Neural progenitor cell (in vitro differentiated cells): Measurements from ENCODE around the gene BARX1.

Experiments
- EZH2 ChIP-seq: fragments of 200-600 bp; sonication (generic); IDR thresholded peaks from 2 replicates; pipeline ENCODE4 v1.6.1; 2017; ENCODE audit warnings: antibody characterized with exemption, mild to moderate bottlenecking, moderate library complexity
- EZH2phosphoT487 ChIP-seq: fragments of 200-600 bp; sonication (generic); IDR thresholded peaks from 2 replicates; pipeline ENCODE4 v1.6.1; 2017; ENCODE audit warnings: antibody characterized with exemption
- TF ChIP-seq, protein P1 (sequence below): fragments of 200-600 bp; sonication (generic); IDR thresholded peaks from 2 replicates; pipeline ENCODE4 v1.5.1; 2017; ENCODE audit warnings: antibody characterized with exemption, mild to moderate bottlenecking

DNA sequence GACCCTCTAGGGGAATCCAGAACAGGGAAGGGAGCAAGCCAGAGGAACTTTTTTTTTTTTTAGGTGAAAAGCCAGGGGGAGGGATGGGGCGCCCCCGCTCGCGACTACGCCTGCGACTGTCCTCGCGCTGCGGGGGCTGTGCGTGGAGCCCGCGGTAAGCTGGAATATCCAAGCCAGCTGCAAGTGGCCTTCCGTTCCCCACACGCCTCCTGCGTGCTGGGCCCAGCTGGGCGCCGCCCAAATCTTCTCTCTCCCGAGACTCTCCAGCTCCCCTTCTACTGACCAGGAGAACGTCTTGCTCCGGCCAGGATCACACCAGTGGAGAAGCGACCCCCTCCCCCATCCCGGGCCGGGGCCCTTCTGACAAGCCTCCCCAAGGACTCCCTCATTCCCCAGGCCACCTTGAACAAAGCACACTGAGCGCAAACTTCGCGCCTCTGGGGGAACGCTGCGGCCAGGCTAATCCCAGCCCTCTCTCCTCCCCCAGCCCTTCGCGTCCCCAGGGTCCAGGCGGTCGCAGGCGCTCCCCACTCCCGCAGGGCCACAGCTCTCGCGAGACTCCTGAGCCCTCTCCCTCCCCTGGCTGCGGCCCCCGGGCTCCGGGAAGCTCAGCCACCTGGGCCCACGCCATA, 6.6 kb downstream of the BARX1 start:
- TF ChIP-seq, protein P1, sequence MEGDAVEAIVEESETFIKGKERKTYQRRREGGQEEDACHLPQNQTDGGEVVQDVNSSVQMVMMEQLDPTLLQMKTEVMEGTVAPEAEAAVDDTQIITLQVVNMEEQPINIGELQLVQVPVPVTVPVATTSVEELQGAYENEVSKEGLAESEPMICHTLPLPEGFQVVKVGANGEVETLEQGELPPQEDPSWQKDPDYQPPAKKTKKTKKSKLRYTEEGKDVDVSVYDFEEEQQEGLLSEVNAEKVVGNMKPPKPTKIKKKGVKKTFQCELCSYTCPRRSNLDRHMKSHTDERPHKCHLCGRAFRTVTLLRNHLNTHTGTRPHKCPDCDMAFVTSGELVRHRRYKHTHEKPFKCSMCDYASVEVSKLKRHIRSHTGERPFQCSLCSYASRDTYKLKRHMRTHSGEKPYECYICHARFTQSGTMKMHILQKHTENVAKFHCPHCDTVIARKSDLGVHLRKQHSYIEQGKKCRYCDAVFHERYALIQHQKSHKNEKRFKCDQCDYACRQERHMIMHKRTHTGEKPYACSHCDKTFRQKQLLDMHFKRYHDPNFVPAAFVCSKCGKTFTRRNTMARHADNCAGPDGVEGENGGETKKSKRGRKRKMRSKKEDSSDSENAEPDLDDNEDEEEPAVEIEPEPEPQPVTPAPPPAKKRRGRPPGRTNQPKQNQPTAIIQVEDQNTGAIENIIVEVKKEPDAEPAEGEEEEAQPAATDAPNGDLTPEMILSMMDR = no peak
- peak; percentile 88 for TF ChIP-seq EZH2
- no peak for TF ChIP-seq EZH2phosphoT487
